GM12878 (cell line): ENCODE data around the gene PRPF6. TPM values are rescaled to one million over a fixed set of nuclear protein-coding genes. Genes with fewer than 3 reads are reported as not detected.
A peak's percentile ranks its signal among the peaks of the same experiment; 100 is the strongest.

Experiments used
- CBX3 ChIP-seq: fragments of 200-600 bp; sonication (generic); IDR thresholded peaks from 2 replicates; pipeline ENCODE4 v1.6.1; 2016; ENCODE audit warnings: low read depth, borderline replicate concordance
- CREM ChIP-seq: IDR thresholded peaks from 2 replicates; pipeline ENCODE4 v1.6.1; 2014; ENCODE audit warnings: antibody characterized with exemption, low read depth
- IKZF1 ChIP-seq: fragments of 450-650 bp; conservative IDR thresholded peaks from 2 replicates; pipeline ENCODE4 v1.6.1; 2017; ENCODE audit warnings: antibody characterized with exemption, mild to moderate bottlenecking
- MEF2B ChIP-seq: fragments of 450-650 bp; IDR thresholded peaks from 2 replicates; pipeline ENCODE4 v1.6.1; 2018; ENCODE audit warnings: mild to moderate bottlenecking, moderate library complexity; ENCODE audit not compliant: partially characterized antibody, poor library complexity, severe bottlenecking
- MYC ChIP-seq: IDR thresholded peaks from 2 replicates; pipeline ENCODE4 v1.6.1; 2011; ENCODE audit warnings: mild to moderate bottlenecking, low read length, moderate library complexity, inconsistent platforms; ENCODE audit not compliant: insufficient read depth, insufficient replicate concordance, insufficient read length, severe bottlenecking
- NBN ChIP-seq: fragments of 450-650 bp; IDR thresholded peaks from 2 replicates; pipeline ENCODE4 v1.6.1; 2016
- NFXL1 ChIP-seq: fragments of 450-650 bp; IDR thresholded peaks from 2 replicates; pipeline ENCODE4 v1.6.1; 2017; ENCODE audit warnings: antibody characterized with exemption, mild to moderate bottlenecking, borderline replicate concordance
- PML ChIP-seq: IDR thresholded peaks from 2 replicates; pipeline ENCODE4 v1.6.1; 2012; ENCODE audit warnings: low read length, inconsistent platforms
- POU2F2 ChIP-seq: IDR thresholded peaks from 3 replicates; pipeline ENCODE4 v1.6.1; 2011; ENCODE audit warnings: low read depth, mild to moderate bottlenecking, low read length, borderline replicate concordance
- RBBP5 ChIP-seq: fragments of 200-600 bp; sonication (generic); conservative IDR thresholded peaks from 2 replicates; pipeline ENCODE4 v1.6.1; 2016
- RUNX3 ChIP-seq: IDR thresholded peaks from 2 replicates; pipeline ENCODE4 v1.6.1; 2012; ENCODE audit warnings: low read length, inconsistent platforms
- SIN3A ChIP-seq: IDR thresholded peaks from 2 replicates; pipeline ENCODE4 v1.6.1; 2012; ENCODE audit warnings: low read depth, low read length, improper control_type of control experiment
- SMAD1 ChIP-seq: fragments of 450-650 bp; IDR thresholded peaks from 2 replicates; pipeline ENCODE4 v1.6.1; 2018; ENCODE audit warnings: mild to moderate bottlenecking, low read depth; ENCODE audit not compliant: partially characterized antibody
- SPI1 ChIP-seq: IDR thresholded peaks from 2 replicates; pipeline ENCODE4 v1.6.1; 2011; ENCODE audit warnings: low read depth, mild to moderate bottlenecking, low read length, moderate library complexity, borderline replicate concordance; ENCODE audit not compliant: insufficient read depth
- SREBF2 ChIP-seq: IDR thresholded peaks from 2 replicates; pipeline ENCODE4 v1.6.1; 2012; ENCODE audit warnings: mild to moderate bottlenecking, low read length
- ZSCAN29 ChIP-seq: fragments of 450-650 bp; IDR thresholded peaks from 2 replicates; pipeline ENCODE4 v1.6.1; 2017; ENCODE audit warnings: mild to moderate bottlenecking, moderate library complexity
- polyA plus RNA-seq, 11 experiments: library from polyadenylated mRNA; depleted of rRNA in 4 of 11; unstranded in 6 of 11; stranded (reverse) in 5 of 11; fragments of >200 nt; fragmentation: Nextera tagmentation in 4 of 11; fragmentation: Illumina TruSeq in 1 of 11; extraction: Ambion mirVana in 4 of 11; extraction: Trizol in 1 of 11; gene quantifications; 1 replicate in 1 of 11; 2 replicates in 10 of 11; pipeline versions ENCODE4 v1.2.1 to v1.2.3, GENCODE V29; 2011 to 2016; ENCODE audit warnings: inconsistent platforms in 2 of 11, missing spikeins in 2 of 11, low read depth in 1 of 11
- total RNA-seq, 4 experiments: library from RNA; depleted of rRNA in 3 of 4; stranded (reverse); fragments of >200 nt in 3 of 4; fragmentation: Illumina TruSeq in 1 of 4; extraction: Trizol in 1 of 4; gene quantifications; 2 replicates each; pipeline versions ENCODE4 v1.2.1 to v1.2.3, GENCODE V29; 2013 to 2021
- TF ChIP-seq, protein P1 (sequence below): fragments of 450-650 bp; IDR thresholded peaks from 2 replicates; pipeline ENCODE4 v1.6.1; 2017; ENCODE audit warnings: borderline replicate concordance
- TF ChIP-seq, protein P2 (sequence below): fragments of 450-650 bp; IDR thresholded peaks from 2 replicates; pipeline ENCODE4 v1.6.1; 2016; ENCODE audit warnings: mild to moderate bottlenecking
- TF ChIP-seq, protein P3 (sequence below): fragments of 450-650 bp; IDR thresholded peaks from 2 replicates; pipeline ENCODE4 v1.6.1; 2018; ENCODE audit warnings: borderline replicate concordance, mild to moderate bottlenecking; ENCODE audit not compliant: partially characterized antibody
- TF ChIP-seq, protein P4 (sequence below): fragments of 450-650 bp; formaldehyde crosslinking; IDR thresholded peaks from 2 replicates; pipeline ENCODE4 v1.4.0; 2020; ENCODE audit warnings: mild to moderate bottlenecking, moderate library complexity

PRPF6 gene
- total and polyA plus RNA-seq, 10 of the 15 experiments (the other 5 are each of a cell fraction or from before 2014, with no cell fraction given) = 5.0 to 102 (median 71.3) TPM

DNA sequence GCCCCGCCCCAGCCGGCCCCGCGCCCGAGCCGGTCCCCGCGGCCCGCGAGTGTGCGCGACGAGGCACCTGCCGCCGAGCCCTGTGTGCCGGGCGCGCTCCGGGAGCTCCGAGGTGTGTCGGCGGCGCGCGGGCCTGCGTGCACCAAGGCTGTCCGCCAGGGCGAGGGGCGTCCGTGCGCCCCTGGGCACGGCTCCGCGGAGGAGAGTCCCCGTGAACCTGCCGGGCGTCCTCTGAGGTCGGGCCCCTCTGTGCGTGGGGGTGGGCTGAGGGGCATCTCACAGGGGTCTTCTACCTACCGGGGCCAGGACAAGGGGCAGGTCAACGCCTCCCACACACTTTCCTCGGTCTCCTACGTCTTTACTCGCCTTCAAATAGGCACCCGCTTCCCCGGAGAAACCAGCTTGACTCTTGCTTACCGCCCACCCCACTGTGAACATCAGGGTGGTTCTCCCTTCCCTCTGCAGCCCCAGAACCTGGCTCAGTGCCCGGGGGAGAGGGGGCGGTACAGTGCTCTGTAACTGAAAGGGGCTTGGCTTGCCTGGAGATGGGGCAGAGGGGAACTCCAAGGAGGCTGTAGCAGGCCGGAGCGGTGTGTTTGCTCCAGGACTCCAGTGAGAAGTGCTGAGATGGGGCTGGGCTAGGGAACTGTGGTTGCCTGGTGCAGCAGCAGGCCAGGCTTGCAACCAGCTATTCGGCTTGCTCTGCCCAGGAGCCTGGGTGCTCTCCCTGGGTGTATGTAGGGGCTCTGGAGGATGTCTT lies 1.2 kb upstream of the PRPF6 start, which contains the start of gene SAMD10 (continued):
- TF ChIP-seq IKZF1 (peak; percentile 48), PML (no peak), SIN3A (peak; percentile 77), SPI1 (peak; percentile 22; the same call in 1 of the 2 replicates), SREBF2 (no peak), NFXL1 (no peak), CREM (no peak; the same call in 1 of the 2 replicates), POU2F2 (peak; percentile 48; the same call in 2 of the 3 replicates), SMAD1 (peak; percentile 97), CBX3 (no peak), RUNX3 (no peak), RBBP5 (no peak), MEF2B (peak; percentile 47), ZSCAN29 (no peak), NBN (peak; percentile 73), MYC (no peak)
- TF ChIP-seq, protein P1, sequence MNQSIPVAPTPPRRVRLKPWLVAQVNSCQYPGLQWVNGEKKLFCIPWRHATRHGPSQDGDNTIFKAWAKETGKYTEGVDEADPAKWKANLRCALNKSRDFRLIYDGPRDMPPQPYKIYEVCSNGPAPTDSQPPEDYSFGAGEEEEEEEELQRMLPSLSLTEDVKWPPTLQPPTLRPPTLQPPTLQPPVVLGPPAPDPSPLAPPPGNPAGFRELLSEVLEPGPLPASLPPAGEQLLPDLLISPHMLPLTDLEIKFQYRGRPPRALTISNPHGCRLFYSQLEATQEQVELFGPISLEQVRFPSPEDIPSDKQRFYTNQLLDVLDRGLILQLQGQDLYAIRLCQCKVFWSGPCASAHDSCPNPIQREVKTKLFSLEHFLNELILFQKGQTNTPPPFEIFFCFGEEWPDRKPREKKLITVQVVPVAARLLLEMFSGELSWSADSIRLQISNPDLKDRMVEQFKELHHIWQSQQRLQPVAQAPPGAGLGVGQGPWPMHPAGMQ = no peak
- TF ChIP-seq, protein P2, sequence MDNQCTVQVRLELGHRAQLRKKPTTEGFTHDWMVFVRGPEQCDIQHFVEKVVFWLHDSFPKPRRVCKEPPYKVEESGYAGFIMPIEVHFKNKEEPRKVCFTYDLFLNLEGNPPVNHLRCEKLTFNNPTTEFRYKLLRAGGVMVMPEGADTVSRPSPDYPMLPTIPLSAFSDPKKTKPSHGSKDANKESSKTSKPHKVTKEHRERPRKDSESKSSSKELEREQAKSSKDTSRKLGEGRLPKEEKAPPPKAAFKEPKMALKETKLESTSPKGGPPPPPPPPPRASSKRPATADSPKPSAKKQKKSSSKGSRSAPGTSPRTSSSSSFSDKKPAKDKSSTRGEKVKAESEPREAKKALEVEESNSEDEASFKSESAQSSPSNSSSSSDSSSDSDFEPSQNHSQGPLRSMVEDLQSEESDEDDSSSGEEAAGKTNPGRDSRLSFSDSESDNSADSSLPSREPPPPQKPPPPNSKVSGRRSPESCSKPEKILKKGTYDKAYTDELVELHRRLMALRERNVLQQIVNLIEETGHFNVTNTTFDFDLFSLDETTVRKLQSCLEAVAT = peak; percentile 83; the same call in 1 of the 2 replicates
- TF ChIP-seq, protein P3, sequence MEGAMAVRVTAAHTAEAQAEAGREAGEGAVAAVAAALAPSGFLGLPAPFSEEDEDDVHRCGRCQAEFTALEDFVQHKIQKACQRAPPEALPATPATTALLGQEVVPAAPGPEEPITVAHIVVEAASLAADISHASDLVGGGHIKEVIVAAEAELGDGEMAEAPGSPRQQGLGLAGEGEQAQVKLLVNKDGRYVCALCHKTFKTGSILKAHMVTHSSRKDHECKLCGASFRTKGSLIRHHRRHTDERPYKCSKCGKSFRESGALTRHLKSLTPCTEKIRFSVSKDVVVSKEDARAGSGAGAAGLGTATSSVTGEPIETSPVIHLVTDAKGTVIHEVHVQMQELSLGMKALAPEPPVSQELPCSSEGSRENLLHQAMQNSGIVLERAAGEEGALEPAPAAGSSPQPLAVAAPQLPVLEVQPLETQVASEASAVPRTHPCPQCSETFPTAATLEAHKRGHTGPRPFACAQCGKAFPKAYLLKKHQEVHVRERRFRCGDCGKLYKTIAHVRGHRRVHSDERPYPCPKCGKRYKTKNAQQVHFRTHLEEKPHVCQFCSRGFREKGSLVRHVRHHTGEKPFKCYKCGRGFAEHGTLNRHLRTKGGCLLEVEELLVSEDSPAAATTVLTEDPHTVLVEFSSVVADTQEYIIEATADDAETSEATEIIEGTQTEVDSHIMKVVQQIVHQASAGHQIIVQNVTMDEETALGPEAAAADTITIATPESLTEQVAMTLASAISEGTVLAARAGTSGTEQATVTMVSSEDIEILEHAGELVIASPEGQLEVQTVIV = no peak
- TF ChIP-seq, protein P4, sequence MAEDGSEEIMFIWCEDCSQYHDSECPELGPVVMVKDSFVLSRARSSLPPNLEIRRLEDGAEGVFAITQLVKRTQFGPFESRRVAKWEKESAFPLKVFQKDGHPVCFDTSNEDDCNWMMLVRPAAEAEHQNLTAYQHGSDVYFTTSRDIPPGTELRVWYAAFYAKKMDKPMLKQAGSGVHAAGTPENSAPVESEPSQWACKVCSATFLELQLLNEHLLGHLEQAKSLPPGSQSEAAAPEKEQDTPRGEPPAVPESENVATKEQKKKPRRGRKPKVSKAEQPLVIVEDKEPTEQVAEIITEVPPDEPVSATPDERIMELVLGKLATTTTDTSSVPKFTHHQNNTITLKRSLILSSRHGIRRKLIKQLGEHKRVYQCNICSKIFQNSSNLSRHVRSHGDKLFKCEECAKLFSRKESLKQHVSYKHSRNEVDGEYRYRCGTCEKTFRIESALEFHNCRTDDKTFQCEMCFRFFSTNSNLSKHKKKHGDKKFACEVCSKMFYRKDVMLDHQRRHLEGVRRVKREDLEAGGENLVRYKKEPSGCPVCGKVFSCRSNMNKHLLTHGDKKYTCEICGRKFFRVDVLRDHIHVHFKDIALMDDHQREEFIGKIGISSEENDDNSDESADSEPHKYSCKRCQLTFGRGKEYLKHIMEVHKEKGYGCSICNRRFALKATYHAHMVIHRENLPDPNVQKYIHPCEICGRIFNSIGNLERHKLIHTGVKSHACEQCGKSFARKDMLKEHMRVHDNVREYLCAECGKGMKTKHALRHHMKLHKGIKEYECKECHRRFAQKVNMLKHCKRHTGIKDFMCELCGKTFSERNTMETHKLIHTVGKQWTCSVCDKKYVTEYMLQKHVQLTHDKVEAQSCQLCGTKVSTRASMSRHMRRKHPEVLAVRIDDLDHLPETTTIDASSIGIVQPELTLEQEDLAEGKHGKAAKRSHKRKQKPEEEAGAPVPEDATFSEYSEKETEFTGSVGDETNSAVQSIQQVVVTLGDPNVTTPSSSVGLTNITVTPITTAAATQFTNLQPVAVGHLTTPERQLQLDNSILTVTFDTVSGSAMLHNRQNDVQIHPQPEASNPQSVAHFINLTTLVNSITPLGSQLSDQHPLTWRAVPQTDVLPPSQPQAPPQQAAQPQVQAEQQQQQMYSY (CRISPR knock-in tag) = no peak
